Body of pancreas (tissue), 4 donors: ENCODE results near the gene CAPZB.

ENCODE experiments used
- CTCF ChIP-seq, 7 experiments: fragments of 450-650 bp in 4 of 7; fragments of 200-600 bp in 3 of 7; sonication (generic) in 3 of 7; IDR thresholded peaks; one replicate each; pipeline ENCODE4 v1.5.1; 2016 to 2019; ENCODE audit warnings: antibody characterized with exemption in 7 of 7
- POLR2A ChIP-seq, 3 donors: fragments of 450-650 bp; IDR thresholded peaks; one replicate each; pipeline ENCODE4 v1.6.1; 2016; ENCODE audit warnings: antibody characterized with exemption in 3 of 3, mild to moderate bottlenecking in 2 of 3

GRCh38 chr1:19289244-19289643 lies 196.1 kb downstream of the CAPZB start:
- TF ChIP-seq CTCF (IDR thresholded peaks at IDR 0.05) (no peak), POLR2A (IDR thresholded peaks at IDR 0.05) (no peak)
